KBM-7 (cell line): ENCODE measurements around the gene APCDD1.
"Not testable (repeated sequence)": the region's sequence is repeated elsewhere in the genome, so short reads cannot be mapped to it uniquely, and the experiment has no call there.

ENCODE experiments used
- DNase-seq: peaks from one replicate; pipeline ENCODE4 v3.0.0-alpha.2; 2015
- in situ Hi-C: fragments of 300-500 bp; cut with MboI; formaldehyde crosslinking; loops from 2 replicates; pipeline ENCODE4 v1.14.3; 2020; ENCODE audit warnings: low sequenced_read_pairs, low pct_unique_long_range_greater_than_20kb, mixed read lengths

The APCDD1 gene

DNA sequence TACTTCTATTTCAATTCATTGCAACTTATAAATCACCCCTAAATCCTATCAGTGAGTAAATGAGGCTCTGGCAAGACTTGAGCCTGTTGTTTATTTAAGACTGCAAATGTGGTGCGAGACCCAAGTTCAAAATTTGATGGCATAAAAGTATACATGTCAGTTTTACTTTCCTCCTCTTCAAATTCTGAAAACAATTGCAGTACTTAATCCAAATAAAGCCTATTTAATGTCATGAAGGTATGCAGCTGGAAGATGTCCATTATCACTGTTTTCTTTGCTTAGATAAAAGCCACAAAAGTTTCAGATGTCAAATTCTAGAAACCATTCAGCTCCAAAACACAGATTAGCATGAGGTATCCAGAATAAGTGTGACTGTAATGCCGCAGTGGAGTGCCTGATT, 3.3 kb downstream of the APCDD1 start:
- no peak for DNase-seq
- in situ Hi-C loops = no loop called here

DNA sequence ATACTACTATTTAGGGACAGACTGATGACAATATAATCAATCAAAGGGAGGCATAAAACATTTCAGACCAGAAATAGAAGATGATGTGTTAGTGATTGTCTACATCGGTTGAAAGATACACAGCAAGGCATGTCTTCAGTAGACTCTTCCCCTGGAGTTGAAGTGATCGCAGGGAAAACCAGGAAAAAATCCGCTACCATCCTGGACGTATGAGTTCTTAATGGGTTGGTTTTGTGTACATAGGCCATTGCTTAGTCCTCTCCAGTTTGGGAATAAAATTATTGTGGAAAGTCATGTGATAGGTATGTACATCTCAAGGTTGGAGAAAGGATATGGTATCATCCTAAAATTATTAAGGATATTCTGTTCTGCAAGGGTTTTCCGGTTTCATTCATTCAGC, 4.3 kb downstream of the APCDD1 start:
- no peak for DNase-seq
- in situ Hi-C loops = no loop called here

DNA sequence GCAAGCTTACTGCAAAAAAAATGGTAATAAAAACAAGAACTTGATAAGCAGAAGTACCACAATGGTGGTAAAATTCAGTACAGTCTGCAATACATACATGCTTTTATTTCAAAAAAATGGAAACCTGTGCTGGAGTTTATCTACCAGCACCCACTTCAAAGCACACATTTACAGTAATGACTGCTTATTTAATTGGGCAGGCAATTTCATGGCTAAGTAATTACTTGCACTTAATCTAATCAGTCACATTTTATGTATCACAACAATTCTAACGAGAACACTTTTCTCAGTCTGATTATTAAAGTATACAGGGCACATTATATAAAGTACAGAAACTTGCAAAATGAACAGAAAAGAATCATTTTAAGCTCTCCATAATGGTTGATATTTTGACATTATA, 5.2 kb downstream of the APCDD1 start:
- no peak for DNase-seq
- in situ Hi-C loops = no loop called here

DNA sequence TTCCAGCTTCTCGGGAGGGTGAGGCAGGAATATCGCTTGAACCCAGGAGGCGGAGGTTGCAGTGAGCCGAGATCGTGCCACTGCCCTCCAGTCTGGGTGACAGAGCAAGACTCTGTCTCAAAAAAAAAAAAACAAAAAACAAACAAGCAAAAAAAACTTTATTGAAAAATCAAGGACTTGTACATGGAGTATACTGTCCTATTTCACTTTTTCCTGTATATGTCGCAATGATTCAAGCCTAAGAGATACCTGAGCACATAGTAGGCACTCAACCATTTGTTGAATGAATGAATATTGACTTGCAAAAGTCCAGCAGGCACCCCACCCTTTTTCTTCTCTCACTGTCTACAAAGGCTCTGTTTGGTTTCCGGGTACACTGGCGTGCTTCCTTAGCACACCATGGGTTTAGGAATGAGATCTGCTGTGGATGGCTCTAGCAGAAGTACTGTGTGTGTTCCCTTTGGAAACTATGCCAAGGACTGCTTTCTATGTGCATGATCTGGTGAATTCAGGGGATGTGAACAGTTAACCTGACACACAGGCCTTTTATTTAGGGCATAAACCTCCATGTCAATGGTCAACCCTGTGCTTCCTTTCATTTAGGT, 6.1 kb downstream of the APCDD1 start:
- no peak for DNase-seq
- in situ Hi-C loops = no loop called here

DNA sequence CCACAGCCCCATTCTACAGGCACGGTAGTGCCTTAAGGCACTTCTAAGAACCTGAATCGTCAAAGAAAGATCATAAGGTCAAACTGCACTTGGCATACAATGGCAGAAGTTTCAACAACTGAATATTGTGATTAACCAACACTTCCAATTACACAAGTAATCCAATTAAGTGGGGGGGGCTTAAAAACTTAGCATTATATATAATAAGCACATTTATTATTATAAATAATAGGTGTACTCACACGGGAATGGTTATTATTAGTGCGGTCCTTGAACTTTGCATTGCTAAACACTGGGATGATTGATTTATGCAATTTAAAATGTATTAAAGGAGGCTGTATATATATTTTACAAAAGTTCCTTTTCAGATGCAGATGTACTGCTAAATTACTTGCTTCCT, 7.6 kb downstream of the APCDD1 start:
- DNase-seq = no peak
- in situ Hi-C loops = no loop called here

DNA sequence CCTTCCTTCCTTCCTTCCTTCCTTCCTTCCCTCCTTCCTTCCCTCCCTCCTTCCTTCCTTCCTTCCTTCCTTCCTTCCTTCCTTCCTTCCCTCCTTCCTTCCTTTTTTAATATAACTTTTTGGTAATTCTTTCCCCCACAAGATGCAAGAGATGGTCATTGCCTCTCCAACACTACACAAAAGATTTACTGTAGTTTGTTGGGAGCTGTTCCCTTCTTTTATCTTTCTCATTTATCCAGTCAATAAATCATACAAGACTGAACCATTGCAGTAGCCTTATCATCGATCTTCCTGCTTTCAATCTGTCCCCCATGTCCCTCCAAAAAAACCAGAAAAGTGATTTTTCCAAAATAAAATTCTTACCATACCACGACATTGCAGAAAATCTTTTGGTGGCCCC, 8.2 kb downstream of the APCDD1 start:
- no peak for DNase-seq
- in situ Hi-C loops = no loop called here

DNA sequence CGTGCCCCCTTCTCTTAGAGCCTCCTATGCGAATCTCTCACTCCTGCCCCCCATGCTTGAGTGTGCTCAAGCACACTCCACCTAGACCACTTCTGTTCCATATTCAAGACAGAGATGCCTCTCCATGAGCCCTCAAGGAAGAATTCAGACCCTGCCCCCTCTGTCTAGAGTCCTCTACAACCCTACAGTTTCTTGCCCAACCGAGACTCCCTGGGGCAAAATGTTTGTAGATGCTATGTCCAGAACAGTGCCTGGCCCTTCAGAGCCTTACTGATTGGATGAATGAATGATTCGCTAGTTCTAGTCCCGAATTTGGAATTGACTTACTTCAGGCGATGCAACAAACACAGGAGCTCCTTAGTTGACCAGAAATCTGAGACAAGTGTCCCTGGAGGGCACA, 8.7 kb downstream of the APCDD1 start:
- DNase-seq = no peak
- in situ Hi-C loops = no loop called here

DNA sequence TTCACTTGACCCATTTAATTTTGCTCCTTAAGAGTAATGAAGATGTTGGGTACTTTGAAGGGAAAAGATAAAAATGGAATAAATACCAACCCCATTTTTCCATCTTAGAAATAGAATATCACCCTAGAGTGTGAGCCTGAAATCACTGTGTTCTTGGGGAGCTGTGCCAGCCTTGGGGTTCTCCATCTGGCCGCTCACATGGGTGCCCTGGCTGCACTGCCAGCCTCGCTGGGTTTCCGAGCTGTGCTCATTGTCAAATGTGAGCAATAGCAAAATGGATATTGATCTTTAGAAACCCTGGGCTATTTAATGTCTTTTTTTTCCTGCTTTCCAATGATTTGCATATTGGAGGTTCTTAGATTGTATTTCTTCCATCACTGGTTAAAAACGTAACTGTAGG, 9.3 kb downstream of the APCDD1 start:
- DNase-seq = no peak
- in situ Hi-C loops = no loop called here

DNA sequence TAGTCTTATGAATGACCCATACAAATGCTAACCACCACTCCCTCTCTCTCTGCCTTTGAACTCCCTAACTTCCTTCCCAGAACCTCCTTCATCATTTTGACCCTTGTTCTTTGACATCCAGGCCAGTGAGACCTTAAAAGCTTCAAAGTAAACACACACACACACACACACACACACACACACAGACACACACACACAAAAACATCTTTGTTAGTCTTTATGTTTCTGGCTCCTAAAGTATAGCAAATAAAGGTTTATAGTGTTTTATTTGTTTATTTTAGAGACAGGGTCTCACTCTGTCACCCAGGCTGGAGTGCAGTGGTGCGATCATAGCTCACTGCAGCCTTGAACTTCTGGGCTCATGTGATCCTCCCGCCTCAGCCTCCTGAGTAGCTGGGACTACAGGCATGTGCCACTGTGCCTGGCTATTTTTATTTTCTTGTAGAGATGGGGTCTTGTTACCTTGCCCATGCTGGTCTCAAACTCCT, 9.8 kb downstream of the APCDD1 start:
- in situ Hi-C loops = not testable (repeated sequence)

DNA sequence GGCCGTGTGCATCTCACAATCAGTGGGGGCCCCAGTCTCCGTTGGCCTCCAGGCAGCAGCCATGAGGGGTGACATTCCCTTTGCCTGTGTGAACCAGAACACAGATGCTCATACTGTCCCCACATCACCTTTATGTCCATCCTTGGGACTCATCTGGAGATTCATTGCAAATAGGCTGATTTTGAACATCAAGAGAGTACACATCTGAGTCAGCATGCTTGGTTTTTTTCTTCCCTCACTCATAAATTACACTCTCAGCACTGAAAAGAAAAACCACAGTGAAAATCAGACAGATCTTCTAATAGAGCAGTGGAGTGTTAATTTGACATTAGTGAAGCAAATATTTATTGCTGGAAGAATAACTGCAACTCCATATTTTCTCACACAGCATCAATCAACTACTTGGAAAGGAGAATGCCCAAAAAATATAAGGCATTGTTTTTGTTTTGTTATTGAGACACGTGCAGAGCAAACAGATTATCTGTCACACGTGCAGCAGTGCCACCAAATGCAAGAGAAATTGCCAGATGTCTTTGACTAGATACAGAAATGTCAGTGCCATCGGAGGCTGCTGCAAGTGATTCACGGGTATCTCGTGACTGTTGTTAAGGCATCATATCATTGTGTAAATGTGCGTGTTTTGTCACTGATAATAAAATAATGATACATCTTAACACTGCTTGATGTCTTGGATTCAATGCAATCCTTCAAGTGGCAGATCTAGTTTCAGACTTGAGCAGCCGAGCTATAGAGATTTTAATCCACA, 10.9 kb downstream of the APCDD1 start:
- in situ Hi-C loops = no loop called here
- DNase-seq = no peak

More for the DNA sequence above, 9.8 kb downstream of the APCDD1 start:
- DNase-seq = not testable (repeated sequence)

DNA sequence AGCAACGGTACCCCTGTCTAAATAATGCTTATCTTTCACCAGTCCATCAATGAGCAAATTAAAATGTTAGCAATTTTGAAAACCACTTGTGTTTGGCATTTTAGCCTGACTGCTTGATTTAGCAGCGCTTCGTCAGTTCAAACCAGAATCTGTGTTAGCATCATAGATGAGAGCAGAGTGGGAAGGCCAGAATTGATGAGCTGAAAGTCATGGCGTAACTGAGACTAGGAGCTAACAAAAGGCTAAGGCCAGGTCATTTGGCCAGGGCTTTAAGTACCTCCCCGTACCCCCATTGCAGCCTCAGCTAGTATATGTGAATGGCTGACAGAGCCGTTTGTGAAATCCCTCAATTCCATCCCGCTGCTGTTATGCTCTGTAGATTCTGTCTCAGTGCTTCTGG, 16.0 kb downstream of the APCDD1 start:
- no peak for DNase-seq
- in situ Hi-C loops = no loop called here

DNA sequence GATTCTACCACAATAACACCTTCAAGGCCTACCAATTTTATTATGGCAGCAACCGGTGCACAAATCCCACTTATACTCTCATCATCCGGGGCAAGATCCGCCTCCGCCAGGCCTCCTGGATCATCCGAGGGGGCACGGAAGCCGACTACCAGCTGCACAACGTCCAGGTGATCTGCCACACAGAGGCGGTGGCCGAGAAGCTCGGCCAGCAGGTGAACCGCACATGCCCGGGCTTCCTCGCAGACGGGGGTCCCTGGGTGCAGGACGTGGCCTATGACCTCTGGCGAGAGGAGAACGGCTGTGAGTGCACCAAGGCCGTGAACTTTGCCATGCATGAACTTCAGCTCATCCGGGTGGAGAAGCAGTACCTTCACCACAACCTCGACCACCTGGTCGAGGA, 17.1 kb downstream of the APCDD1 start:
- no peak for DNase-seq
- in situ Hi-C loops = no loop called here

DNA sequence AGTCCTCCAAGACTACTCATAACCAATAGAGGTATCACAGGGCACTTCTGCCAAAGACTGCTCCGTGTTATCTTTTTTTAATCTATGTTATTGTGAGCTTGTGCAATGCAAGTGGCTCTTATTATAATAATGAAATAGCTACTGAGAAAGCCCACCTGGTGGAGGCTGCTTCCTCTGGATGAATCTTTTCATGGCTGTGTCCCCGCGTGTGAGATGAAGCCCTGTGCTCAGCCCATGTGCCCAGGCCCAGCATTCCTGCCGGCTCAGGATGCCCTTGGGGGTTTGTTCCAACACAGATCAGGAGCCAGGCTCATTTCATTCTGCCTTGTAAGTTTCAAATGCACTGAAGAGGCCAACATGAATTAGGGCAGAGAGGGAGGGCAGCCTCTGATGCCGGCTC, 18.7 kb downstream of the APCDD1 start:
- in situ Hi-C loops = no loop called here
- no peak for DNase-seq

DNA sequence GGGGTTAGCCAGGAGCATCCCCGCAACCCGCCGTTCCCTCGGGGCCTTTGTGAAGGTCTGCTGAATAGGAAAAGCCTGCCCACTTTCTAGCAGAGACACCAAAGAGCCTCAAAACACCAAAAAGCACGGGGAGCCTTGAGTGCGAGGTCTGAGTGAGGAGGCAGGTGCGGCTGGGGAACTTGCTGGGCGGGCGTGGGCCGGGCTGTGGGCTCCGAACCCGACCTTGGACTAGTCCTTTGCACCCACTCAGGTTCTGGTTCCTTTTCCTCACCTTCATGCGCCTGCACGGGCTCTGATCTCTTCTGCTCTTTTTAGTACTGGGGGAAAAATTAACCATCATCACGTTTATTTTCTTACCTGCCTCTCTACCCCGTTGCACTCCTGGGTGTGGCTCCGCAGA, 19.9 kb downstream of the APCDD1 start:
- in situ Hi-C loops = no loop called here
- no peak for DNase-seq

DNA sequence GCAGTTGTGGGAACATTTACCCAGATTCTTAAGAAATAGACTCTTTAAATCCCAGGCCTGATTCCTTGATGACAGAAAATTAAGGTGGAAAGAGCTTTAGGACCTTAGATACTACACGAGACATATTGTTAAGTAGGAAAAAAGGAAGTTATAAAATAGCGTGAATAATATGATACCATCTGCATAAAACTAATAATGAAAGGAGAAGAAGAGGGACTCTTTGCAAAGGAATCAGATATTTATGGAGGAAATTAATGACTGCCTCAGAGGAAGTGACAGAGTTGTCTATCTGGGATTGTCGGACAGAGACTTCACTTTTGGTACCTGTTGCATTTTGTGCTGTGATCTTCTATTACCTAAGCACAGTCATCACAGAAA, 20.8 kb downstream of the APCDD1 start:
- in situ Hi-C loops = no loop called here
- no peak for DNase-seq

DNA sequence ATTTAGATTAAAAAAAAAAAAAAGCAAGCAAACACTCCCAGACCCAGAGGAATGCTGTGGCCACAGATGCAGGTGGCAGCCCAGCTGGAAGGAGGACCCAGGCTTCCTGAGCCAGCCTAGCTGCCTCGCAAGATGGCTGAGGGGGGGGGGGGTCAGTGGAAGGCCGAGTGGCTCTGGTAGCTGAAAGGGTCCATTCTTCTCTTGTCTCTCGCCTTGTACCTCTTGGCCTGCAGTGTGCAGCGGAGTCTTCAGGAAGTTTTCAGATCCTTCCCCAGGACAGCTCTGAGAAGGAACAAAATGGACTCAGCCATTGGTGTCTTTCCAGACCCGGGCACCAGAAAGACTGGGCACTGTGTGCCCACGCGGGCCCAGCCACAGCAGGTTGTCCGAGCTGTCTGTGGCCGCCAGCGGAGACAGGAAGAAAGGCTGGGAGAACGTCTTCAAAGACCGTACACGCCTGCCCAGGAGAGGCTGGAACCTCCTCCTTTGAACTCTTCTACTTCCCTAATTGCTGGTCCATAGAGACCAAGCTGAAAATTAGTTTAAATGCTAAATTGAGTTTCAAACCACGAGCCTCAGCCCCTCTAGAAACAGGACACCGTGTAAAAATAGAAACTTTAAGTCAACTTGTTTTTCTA, 21.3 kb downstream of the APCDD1 start:
- no peak for DNase-seq
- in situ Hi-C loops = no loop called here

DNA sequence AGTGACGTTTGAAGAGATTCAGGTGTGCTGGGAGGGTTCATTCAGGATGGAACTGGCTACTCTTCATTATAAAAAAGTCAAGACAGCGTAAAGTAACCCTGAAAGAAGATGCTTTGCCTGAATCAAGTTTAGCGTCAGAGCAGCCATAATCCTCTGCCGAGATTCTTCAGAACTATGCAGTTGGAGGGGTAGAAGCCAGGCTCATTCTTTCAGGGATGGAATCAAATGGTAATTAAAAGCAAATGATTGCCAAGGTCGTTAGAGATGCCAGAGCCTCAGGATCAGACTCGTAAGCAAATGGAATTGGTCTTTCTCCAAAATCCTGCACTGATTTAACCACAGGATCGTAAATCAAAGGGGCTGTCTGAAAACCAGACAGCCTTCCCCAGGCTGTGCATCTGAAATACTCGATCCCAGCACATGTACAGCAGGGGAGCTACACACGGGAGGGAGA, 21.9 kb downstream of the APCDD1 start:
- DNase-seq = no peak
- in situ Hi-C loops = no loop called here

DNA sequence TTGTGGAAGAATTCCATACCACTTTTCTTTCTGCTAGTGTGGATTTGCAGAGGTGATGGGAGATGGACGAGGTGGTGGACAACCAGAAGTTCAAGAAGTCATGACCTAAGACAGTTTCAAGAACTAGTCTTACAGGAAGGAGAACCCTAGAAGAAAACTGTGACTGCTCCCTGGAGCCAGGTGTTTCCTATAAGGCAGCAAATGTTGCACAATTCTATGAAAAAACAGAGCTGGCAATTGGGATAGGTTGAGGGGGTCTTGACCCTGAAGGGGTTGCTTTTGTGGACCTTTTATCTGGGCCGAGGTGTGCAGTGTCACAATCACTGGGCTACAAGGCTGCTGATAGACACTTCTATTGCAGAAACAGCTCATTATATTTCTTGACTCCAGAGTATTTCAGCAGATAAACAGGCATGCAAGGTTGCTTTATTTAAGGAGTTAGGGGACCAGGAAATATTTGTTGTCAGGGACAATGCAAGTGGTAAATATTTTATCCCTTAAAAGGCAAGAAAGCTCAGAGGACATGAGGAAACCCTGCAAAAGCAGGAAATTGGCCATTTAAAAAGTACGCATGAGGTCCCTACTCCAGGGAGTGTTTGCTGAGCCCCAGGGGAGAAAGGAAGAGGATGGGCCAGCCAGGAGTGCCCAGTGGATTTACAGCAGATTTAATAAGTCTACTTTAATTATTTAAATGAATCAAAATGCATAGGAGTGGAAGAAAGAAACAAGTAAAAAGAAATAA, 22.9 kb downstream of the APCDD1 start:
- in situ Hi-C loops = no loop called here
- DNase-seq = no peak

DNA sequence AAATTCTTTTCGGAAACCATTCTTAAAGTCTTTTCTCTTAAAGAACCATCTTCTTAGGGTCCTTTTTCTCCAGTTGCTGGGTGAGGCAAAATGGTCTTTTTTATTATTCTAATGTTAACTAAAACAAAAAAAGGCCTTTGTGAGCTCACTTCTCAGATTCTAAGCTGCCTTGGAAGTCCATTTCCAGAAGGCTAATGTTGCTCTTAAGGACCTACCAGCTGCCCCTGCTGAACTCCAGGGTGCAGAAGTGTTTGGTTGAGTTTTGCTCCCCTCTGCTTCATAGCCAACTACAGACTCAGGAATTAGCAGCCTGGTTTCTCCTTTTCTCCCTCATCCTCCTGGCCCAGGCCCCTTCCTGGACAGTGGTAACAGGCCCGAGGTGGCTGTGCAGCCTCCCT, 23.4 kb downstream of the APCDD1 start:
- no peak for DNase-seq
- in situ Hi-C loops = no loop called here

DNA sequence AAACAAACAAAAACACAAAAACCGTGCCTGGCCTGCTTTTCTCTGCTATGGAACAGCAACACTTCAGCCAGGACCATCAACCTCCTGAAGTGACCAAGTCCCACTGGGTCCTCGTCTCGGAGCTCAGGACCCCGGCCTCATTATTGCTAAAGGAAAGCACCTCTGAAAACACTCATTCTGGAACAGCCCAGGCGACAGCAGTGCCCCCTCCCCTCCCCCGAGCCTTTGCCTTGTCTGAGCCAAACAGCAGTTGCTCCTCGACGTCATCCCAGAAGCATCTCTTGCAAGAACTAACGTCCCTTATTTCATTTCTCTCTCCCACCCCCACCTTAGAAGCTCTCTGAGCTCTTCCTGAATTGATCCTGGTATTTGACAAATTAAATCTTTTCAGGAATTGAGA, 27.4 kb downstream of the APCDD1 start:
- in situ Hi-C loops = no loop called here
- no peak for DNase-seq
